A673 (cell line): ENCODE results near the gene ABHD17C. TPM values are rescaled to one million over a fixed set of nuclear protein-coding genes. Genes with fewer than 3 reads are reported as not detected.

ENCODE experiments used
- BruUV-seq: library from RNA; stranded (reverse); fragments of 400-500 nt; replicated peaks from 2 replicates; lab custom pipeline; 2021; lab: Mats Ljungman, UMichigan
- CTCF ChIA-PET: fragments of 300-600 bp; sonication (Branson Sonifier 250); formaldehyde crosslinking; loops from one replicate; lab custom pipeline; 2022; ENCODE audit warnings: antibody characterized with exemption; lab: Charles Lee
- POLR2A ChIA-PET: fragments of 300-600 bp; sonication (Branson Sonifier 250); formaldehyde crosslinking; loops from one replicate; lab custom pipeline; 2022; ENCODE audit warnings: antibody characterized with exemption; ENCODE audit not compliant: low non-redundant PET; lab: Charles Lee
- DNase-seq: peaks from one replicate; pipeline ENCODE4 v3.0.0-alpha.2; 2015; ENCODE audit warnings: low spot score
- H3K27ac ChIP-seq: fragments of 200-600 bp; sonication (generic); 2 replicates; pipeline ENCODE4 v1.5.1; 2016; ENCODE audit warnings: mixed run types, low read depth, mild to moderate bottlenecking, mixed read lengths, antibody characterized with exemption, low read length; ENCODE audit not compliant: poor library complexity, severe bottlenecking
- H3K27me3 ChIP-seq: fragments of 200-600 bp; sonication (generic); replicated peaks from 2 replicates; pipeline ENCODE4 v1.6.1; 2017; ENCODE audit warnings: mixed run types, low read depth, mild to moderate bottlenecking, mixed read lengths, antibody characterized with exemption, low read length; ENCODE audit not compliant: insufficient read depth, poor library complexity
- H3K36me3 ChIP-seq: fragments of 200-600 bp; sonication (generic); 2 replicates; pipeline ENCODE4 v1.6.1; 2016; ENCODE audit warnings: mixed run types, mild to moderate bottlenecking, mixed read lengths, antibody characterized with exemption, low read length; ENCODE audit not compliant: insufficient read depth, poor library complexity, severe bottlenecking
- H3K4me1 ChIP-seq: fragments of 200-600 bp; sonication (generic); 2 replicates; pipeline ENCODE4 v1.6.1; 2017; ENCODE audit warnings: mixed run types, mild to moderate bottlenecking, mixed read lengths, antibody characterized with exemption, low read length; ENCODE audit not compliant: insufficient read depth, poor library complexity, severe bottlenecking
- H3K4me3 ChIP-seq: fragments of 200-600 bp; sonication (generic); 2 replicates; pipeline ENCODE4 v1.5.1; 2016; ENCODE audit warnings: low read depth, mixed run types, mild to moderate bottlenecking, mixed read lengths, low read length; ENCODE audit not compliant: poor library complexity, severe bottlenecking
- H3K9me3 ChIP-seq: fragments of 200-600 bp; sonication (generic); 2 replicates; pipeline ENCODE4 v1.6.1; 2016; ENCODE audit warnings: mixed run types, low read depth, mild to moderate bottlenecking, mixed read lengths, antibody characterized with exemption, low read length; ENCODE audit not compliant: poor library complexity, severe bottlenecking
- EZH2 ChIP-seq: fragments of 200-600 bp; sonication (generic); IDR thresholded peaks from 2 replicates; pipeline ENCODE4 v1.6.1; 2017; ENCODE audit warnings: borderline replicate concordance, low read depth, mild to moderate bottlenecking, mixed read lengths, antibody characterized with exemption, low read length; ENCODE audit not compliant: poor library complexity, severe bottlenecking
- intact Hi-C: fragments of 100-400 bp; cut with micrococcal nuclease; formaldehyde crosslinking; loops from one replicate; pipeline ENCODE4 v1.10.0; 2022; ENCODE audit not compliant: unreplicated experiment
- total RNA-seq: library from RNA; stranded (reverse); gene quantifications from 2 replicates; pipeline ENCODE4 v1.2.3, GENCODE V29; 2021
- TF ChIP-seq, protein P1 (sequence below): fragments of 300-800, 200-600 bp; sonication (generic); conservative IDR thresholded peaks from 2 replicates; pipeline ENCODE4 v1.5.1; 2017; ENCODE audit warnings: low read depth, mild to moderate bottlenecking, antibody characterized with exemption, low read length, moderate library complexity, mixed read lengths

ABHD17C gene
- total RNA-seq, 1 experiment from 2014 or later, result 9.9 TPM

DNA sequence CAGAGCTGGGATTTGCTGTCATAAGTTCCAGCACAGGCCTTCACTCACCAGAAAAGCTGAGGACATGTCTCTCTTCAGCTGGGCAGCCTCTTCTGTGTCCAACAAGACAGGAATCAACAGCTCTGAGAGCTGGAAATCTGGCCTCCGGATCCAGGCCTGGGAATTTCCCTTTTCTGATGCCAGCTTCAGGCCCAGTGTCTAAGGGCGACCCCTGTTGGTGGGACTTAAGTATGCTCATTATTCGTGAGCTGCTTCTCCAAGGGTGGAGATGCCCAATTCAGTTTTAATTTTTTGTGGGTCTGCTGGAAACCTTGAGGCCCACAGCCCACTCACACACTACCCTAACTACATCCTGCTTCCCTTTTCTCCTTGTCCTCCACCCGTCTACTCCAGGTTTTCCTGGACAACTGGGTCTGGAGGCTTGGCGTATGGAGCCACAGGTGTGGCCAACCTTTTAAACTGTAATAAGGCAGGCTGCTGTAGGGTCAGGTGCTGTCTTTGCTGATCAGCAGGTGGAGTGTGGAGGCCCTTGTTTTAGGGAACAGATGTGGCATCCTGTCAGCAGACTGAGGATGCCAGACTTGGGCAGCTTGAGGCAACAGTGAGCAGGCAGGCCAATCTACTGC lies 81.4 kb downstream of the ABHD17C start:
- no peaks in the 10 kb centered on the region for H3K9me3 ChIP-seq
- no peaks in the 10 kb centered on the region for H3K36me3 ChIP-seq
- no peaks in the 10 kb centered on the region for H3K4me1 ChIP-seq
- BruUV-seq, result no TSS peak
- intact Hi-C loops, result loop anchor here (1.0 to 10.0 kb wide), 2 partner anchors 112 to 320 kb away; no protein-coding TSS in a partner anchor
- CTCF ChIA-PET, result interaction anchor here (0.7 to 2.9 kb wide), 8 partner anchors 9 to 214 kb away, joined by 3 to 41 read pairs (median 4); no protein-coding TSS in a partner anchor
- POLR2A ChIA-PET, result no interaction called here
- no peak for TF ChIP-seq EZH2
- TF ChIP-seq, protein P1, sequence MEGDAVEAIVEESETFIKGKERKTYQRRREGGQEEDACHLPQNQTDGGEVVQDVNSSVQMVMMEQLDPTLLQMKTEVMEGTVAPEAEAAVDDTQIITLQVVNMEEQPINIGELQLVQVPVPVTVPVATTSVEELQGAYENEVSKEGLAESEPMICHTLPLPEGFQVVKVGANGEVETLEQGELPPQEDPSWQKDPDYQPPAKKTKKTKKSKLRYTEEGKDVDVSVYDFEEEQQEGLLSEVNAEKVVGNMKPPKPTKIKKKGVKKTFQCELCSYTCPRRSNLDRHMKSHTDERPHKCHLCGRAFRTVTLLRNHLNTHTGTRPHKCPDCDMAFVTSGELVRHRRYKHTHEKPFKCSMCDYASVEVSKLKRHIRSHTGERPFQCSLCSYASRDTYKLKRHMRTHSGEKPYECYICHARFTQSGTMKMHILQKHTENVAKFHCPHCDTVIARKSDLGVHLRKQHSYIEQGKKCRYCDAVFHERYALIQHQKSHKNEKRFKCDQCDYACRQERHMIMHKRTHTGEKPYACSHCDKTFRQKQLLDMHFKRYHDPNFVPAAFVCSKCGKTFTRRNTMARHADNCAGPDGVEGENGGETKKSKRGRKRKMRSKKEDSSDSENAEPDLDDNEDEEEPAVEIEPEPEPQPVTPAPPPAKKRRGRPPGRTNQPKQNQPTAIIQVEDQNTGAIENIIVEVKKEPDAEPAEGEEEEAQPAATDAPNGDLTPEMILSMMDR, result peak; percentile 80
- H3K27me3 ChIP-seq, result peaks cover 33% of the 10 kb centered on the region
- H3K27ac ChIP-seq, result no peak overlapping the region
- H3K4me3 ChIP-seq, result no peak overlapping the region
- peak; percentile 75 for DNase-seq

DNA sequence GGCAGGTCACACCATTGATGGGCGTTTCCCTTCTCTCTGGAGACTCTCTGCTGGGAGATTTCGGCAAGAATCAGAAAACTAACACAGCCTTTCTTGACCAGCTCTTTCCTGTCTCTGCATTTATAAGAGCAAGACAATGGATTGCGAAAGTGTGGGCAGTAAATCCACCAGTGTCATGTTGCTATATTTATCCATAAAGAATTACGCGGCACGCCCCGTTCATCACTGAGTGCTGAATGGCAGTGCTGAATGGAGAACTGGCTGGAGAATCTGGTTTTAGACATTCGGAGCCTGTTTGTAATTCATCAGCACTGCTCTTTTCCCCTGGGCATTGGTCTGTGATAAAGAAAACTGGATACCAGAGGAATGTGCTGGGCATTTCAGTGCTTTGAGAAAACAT lies 82.0 kb downstream of the ABHD17C start:
- no peaks in the 10 kb centered on the region for H3K36me3 ChIP-seq
- no peak overlapping the region for H3K27ac ChIP-seq
- no TSS peak for BruUV-seq
- TF ChIP-seq, protein P1, result no peak
- no peak for TF ChIP-seq EZH2
- peak; percentile 40 for DNase-seq
- H3K4me1 ChIP-seq, result no peaks in the 10 kb centered on the region
- intact Hi-C loops, result loop anchor here (10.0 kb wide), 1 partner anchor 112 kb away; no protein-coding TSS in a partner anchor
- ChIA-PET POLR2A (no interaction called here), CTCF (interaction anchor here (0.6 to 2.9 kb wide), 8 partner anchors 8 to 275 kb away, joined by 3 to 41 read pairs (median 4); no protein-coding TSS in a partner anchor)
- peaks cover 39% of the 10 kb centered on the region for H3K27me3 ChIP-seq
- no peak overlapping the region for H3K4me3 ChIP-seq
- no peaks in the 10 kb centered on the region for H3K9me3 ChIP-seq

DNA sequence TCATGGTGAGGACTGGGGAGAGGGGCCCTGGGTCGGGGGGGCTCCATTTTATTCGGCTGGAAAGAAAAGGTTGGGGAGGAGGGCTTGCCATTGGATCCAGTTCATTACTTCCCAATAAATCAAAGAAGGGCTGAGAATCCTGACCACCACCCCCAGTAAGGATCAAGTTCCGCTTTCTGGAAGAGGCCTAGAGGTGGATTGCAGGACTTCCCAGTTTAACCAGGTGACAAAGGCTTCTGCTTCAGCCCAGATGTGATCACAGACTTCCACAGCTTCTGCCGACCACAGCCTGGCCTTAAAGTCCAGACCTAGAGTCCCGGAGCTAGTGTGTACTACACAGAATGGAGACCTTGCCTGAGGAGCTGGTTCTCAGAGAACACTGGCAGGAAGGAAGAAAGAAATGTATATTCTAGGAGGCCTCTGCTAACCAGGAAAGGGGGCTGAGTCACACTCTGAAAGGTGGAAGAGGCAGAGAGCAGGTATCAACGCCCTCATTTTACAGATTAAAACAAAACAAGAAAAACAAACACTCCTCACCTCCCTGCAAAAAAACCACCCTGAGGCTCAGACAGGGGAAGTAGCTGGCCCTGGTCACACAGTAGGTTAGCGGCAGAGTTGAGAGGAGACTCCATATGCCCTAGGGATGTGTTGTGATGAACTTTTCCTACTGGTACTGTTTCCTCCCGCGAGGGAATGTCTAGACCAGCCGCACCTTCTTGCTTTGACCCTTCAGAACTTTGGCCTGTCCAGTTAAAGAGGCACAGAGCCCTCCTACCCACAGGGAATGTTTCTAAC lies 82.9 kb downstream of the ABHD17C start:
- BruUV-seq, result no TSS peak
- H3K4me1 ChIP-seq, result no peaks in the 10 kb centered on the region
- TF ChIP-seq EZH2, result no peak
- TF ChIP-seq, protein P1, result no peak
- H3K27ac ChIP-seq, result no peak overlapping the region
- ChIA-PET CTCF (interaction anchor here (0.5 to 2.9 kb wide), 4 partner anchors 117 to 276 kb away, joined by 3 to 41 read pairs (median 3); no protein-coding TSS in a partner anchor), POLR2A (no interaction called here)
- H3K9me3 ChIP-seq, result no peaks in the 10 kb centered on the region
- H3K36me3 ChIP-seq, result no peaks in the 10 kb centered on the region
- intact Hi-C loops, result loop anchor here (10.0 kb wide), 1 partner anchor 113 kb away; no protein-coding TSS in a partner anchor
- no peak overlapping the region for H3K4me3 ChIP-seq
- H3K27me3 ChIP-seq, result peaks cover 47% of the 10 kb centered on the region
- no peak for DNase-seq
